A549 (cell line): Measurements from ENCODE around the gene DMRTC2. TPM values are rescaled to one million over a fixed set of nuclear protein-coding genes. Genes with fewer than 3 reads are reported as not detected.

Experiments used
- ATAC-seq, 2 experiments: fragments of 200-7000 bp in 1 of 2; fragments of >200 bp in 1 of 2; cut with Nextera tagmentation in 1 of 2; cut with Tn5 transposase in 1 of 2; 3 replicates each; pipeline versions ENCODE4 v1.8.0 to v1.9.1; 2018 to 2020; ENCODE audit warnings: mild to moderate bottlenecking in 1 of 2, moderate library complexity in 1 of 2
- CTCF ChIA-PET: fragments of 300-600 bp; sonication (Branson Sonifier 250); formaldehyde crosslinking; extraction: SDS; loops from one replicate; lab custom pipeline; 2021; ENCODE audit warnings: antibody characterized with exemption, inconsistent platforms; lab: Yijun Ruan, JAX
- POLR2A ChIA-PET: fragments of 350-600 bp; formaldehyde crosslinking; extraction: SDS; loops from one replicate; lab custom pipeline; 2021; ENCODE audit warnings: antibody characterized with exemption, inconsistent platforms; lab: Yijun Ruan, JAX
- DNase-seq, 2 experiments: peaks; one replicate each; pipeline versions ENCODE4 v3.0.0 to v3.0.0-alpha.2; 2011 to 2016; ENCODE audit warnings: low read depth in 1 of 2, low spot score in 1 of 2
- FAIRE-seq: peaks from 2 replicates; lab custom pipeline; 2011; peaks lifted over from hg19 to GRCh38; lab: Jason Lieb, UNC
- H3K27ac ChIP-seq, 2 experiments: fragments of >200 bp; sonication (Bioruptor Twin); formaldehyde crosslinking; 3 replicates each; pipeline ENCODE4 v1.5.1; 2016 to 2017
- H3K4me1 ChIP-seq: fragments of >200 bp; sonication (Bioruptor Twin); formaldehyde crosslinking; 3 replicates; pipeline ENCODE4 v1.6.1; 2016
- H3K4me2 ChIP-seq: fragments of >200 bp; sonication (Bioruptor Twin); formaldehyde crosslinking; 3 replicates; pipeline ENCODE4 v1.6.1; 2016
- H3K4me3 ChIP-seq: fragments of >200 bp; sonication (Bioruptor Twin); formaldehyde crosslinking; 3 replicates; pipeline ENCODE4 v1.5.1; 2016
- H3K9me3 ChIP-seq: fragments of >200 bp; sonication (Bioruptor Twin); formaldehyde crosslinking; 3 replicates; pipeline ENCODE4 v1.6.1; 2016
- EHMT2 ChIP-seq: fragments of 200-600 bp; sonication (generic); IDR thresholded peaks from 2 replicates; pipeline ENCODE4 v1.6.1; 2016; ENCODE audit warnings: antibody characterized with exemption, low read depth, mild to moderate bottlenecking, moderate library complexity
- ESRRA ChIP-seq: fragments of 150-350 bp; IDR thresholded peaks from 2 replicates; pipeline ENCODE4 v1.6.1; 2014; ENCODE audit warnings: mild to moderate bottlenecking, low read length, borderline replicate concordance
- FOSB ChIP-seq: fragments of 250-450 bp; sonication (Bioruptor Pico); IDR thresholded peaks from 2 replicates; pipeline ENCODE4 v1.5.0; 2020; ENCODE audit warnings: mild to moderate bottlenecking, moderate library complexity
- FOXS1 ChIP-seq: fragments of 250-450 bp; sonication (Bioruptor Pico); IDR thresholded peaks from 2 replicates; pipeline ENCODE4 v1.5.0; 2020; ENCODE audit warnings: mild to moderate bottlenecking, moderate library complexity
- HDAC2 ChIP-seq: fragments of 200-600 bp; sonication (generic); IDR thresholded peaks from 2 replicates; pipeline ENCODE4 v1.6.1; 2016
- HOXA7 ChIP-seq: fragments of 250-450 bp; sonication (Bioruptor Pico); IDR thresholded peaks from 2 replicates; pipeline ENCODE4 v1.5.0; 2020; ENCODE audit warnings: mild to moderate bottlenecking, moderate library complexity
- JUNB ChIP-seq: fragments of >200 bp; sonication (Bioruptor Twin); formaldehyde crosslinking; IDR thresholded peaks from 2 replicates; pipeline ENCODE4 v1.6.1; 2016
- NFE2L2 ChIP-seq: fragments of 150-350 bp; conservative IDR thresholded peaks from 2 replicates; pipeline ENCODE4 v1.6.1; 2014; ENCODE audit warnings: low read length
- PHF8 ChIP-seq: fragments of 200-600 bp; sonication (generic); IDR thresholded peaks from 2 replicates; pipeline ENCODE4 v1.6.1; 2016; ENCODE audit warnings: low read depth, mild to moderate bottlenecking, antibody characterized with exemption, moderate library complexity, borderline replicate concordance
- POLR2AphosphoS2 ChIP-seq: conservative IDR thresholded peaks from 2 replicates; pipeline ENCODE4 v1.6.1; 2012; ENCODE audit warnings: low read length, improper control_type of control experiment, inconsistent platforms
- RARB ChIP-seq: fragments of 250-450 bp; sonication (Bioruptor Pico); IDR thresholded peaks from 2 replicates; pipeline ENCODE4 v1.8.0; 2021; ENCODE audit warnings: mild to moderate bottlenecking, moderate library complexity
- RNF2 ChIP-seq: fragments of 200-600 bp; sonication (generic); IDR thresholded peaks from 2 replicates; pipeline ENCODE4 v1.6.1; 2016; ENCODE audit warnings: low read depth, mild to moderate bottlenecking, antibody characterized with exemption, moderate library complexity, borderline replicate concordance
- TFCP2L1 ChIP-seq: fragments of 250-450 bp; sonication (Bioruptor Pico); IDR thresholded peaks from 2 replicates; pipeline ENCODE4 v1.5.0; 2021; ENCODE audit warnings: mild to moderate bottlenecking
- TP53 ChIP-seq: fragments of 250-450 bp; sonication (Bioruptor Pico); IDR thresholded peaks from 2 replicates; pipeline ENCODE4 v1.5.0; 2021; ENCODE audit warnings: mild to moderate bottlenecking, moderate library complexity
- WGBS: methylation state at CpG from one replicate; pipeline ENCODE4 v1.1.6; 2017; ENCODE audit errors: missing lambda C conversion rate; 5-methylcytosine and 5-hydroxymethylcytosine counted together
- polyA plus RNA-seq, 4 experiments: library from polyadenylated mRNA; depleted of rRNA in 3 of 4; stranded (reverse); fragments of >200 nt; fragmentation: RNase III in 1 of 4; extraction: RNeasy Plus Mini Kit Qiagen cat#74134 plus additional on column Dnase treatment in 1 of 4; gene quantifications; 2 replicates in 3 of 4; 3 replicates in 1 of 4; pipeline ENCODE4 v1.2.3, GENCODE V29; 2011 to 2017
- TF ChIP-seq, protein P1 (sequence below): fragments of >200 bp; sonication (Bioruptor Twin); formaldehyde crosslinking; IDR thresholded peaks from 2 replicates; pipeline ENCODE4 v1.6.1; 2016
- TF ChIP-seq, protein P2 (sequence below): fragments of 200-600 bp; sonication (generic); IDR thresholded peaks from 2 replicates; pipeline ENCODE4 v1.6.1; 2016; ENCODE audit warnings: antibody characterized with exemption, mild to moderate bottlenecking, moderate library complexity

DMRTC2 gene
- polyA plus RNA-seq, 2 of the 4 experiments (the other 2 are of a cell fraction), result not detected

DNA sequence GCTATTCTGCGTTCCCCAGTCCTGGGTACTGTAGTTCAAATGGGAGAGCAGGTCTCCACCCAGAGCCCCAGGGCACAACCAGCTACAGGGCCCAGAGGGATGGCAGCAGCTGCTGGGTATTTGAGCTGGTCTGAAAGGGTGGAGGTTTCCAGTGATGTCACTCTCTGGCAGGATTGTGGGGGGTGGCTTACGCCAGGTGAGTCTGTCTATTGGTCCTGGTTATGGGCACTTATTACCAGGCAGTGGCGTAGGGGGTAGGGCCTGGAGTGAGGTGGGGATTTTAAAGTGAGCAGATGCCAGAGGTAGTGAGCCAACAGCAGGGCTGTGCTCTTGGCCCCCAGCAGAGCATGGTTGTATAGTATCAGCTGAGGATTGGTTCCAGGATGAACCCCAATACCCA lies 21.4 kb downstream of the DMRTC2 start:
- Histone ChIP-seq H3K27ac (peak overlapping the region in 1 of 2 experiments; percentile 25; a peak in 2 of 6 replicates), H3K4me2 (peak overlapping the region; percentile 37), H3K4me1 (peaks cover 91% of the 10 kb centered on the region), H3K9me3 (no peaks in the 10 kb centered on the region)
- CTCF ChIA-PET, result interaction anchor here (0.6 to 1.7 kb wide), 4 partner anchors 27 to 260 kb away, joined by 3 to 8 read pairs (median 3); no protein-coding TSS in a partner anchor
- FAIRE-seq, result no peak
- WGBS, result 98% methylated on average over 3 of the region's 3 CpGs
- ATAC-seq, result peak in 1 of 2 experiments; percentile 1; a peak in 3 of 6 replicates
- POLR2A ChIA-PET, result interaction anchor here (1.3 to 4.2 kb wide), 2 partner anchors 18 to 77 kb away, joined by 4 to 23 read pairs; no protein-coding TSS in a partner anchor
- TF ChIP-seq HOXA7, result peak; percentile 29; the same call in 1 of the 2 replicates
- TF ChIP-seq FOXS1 (CRISPR knock-in tag), result no peak
- TF ChIP-seq TP53, result no peak
- peak; percentile 86 for TF ChIP-seq POLR2AphosphoS2
- no peak for TF ChIP-seq RNF2
- TF ChIP-seq RARB (CRISPR knock-in tag), result peak; percentile 75
- peak; percentile 76; the same call in 1 of the 2 replicates for TF ChIP-seq TFCP2L1 (CRISPR knock-in tag)
- TF ChIP-seq, protein P1, sequence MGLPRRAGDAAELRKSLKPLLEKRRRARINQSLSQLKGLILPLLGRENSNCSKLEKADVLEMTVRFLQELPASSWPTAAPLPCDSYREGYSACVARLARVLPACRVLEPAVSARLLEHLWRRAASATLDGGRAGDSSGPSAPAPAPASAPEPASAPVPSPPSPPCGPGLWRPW, result no peak
- no peak; the same call in 1 of the 2 replicates for TF ChIP-seq FOSB (CRISPR knock-in tag)
- TF ChIP-seq, all 56 proteins: peak for 4
- no peak for DNase-seq
- no peak overlapping the region for H3K4me3 ChIP-seq

DNA sequence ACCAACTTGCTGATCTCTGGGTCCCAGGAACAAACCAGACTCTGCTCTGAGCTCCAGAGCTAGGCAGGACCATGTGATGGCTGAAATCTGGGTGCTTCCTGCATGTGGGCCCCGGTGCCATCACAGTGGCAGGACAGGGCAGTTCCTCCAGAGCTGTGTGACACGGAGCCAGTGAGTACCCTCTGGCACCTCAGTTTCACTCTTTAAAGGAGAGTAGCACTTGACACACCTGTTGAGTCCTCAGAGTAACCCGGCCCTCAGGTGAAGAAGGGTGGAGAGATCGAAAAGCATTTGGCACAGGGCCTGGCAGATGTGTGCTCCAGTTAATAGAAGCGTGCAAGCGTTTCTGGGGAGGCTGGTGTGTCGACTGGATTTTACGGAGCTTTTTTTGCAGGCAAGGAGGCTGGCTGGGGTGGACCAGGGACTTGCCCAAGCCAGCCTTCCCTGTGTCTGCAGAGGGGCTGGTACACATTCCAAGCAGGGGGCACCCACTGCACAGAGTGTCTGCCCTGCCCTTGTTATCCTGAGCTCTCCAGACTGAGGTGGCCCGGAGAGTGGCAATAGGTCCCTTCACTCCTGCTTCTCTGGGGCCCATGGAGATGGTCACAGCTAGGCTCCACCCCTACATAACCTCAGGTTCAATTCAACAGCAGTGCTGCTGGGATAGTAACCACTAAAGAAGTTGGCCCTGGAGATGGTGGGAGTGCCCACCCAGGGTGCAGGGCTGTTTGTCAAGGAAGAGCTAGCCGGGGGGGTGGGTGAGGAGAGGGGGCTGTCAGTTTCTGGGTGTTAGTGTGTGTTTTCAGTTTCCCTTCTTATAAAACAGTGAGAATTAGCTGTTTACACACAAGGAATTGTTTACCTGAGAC lies 23.5 kb downstream of the DMRTC2 start:
- ATAC-seq (peak in 1 of 2 experiments; percentile 1; a peak in 3 of 6 replicates), FAIRE-seq (no peak), DNase-seq (no peak)
- TF ChIP-seq NFE2L2 (no peak), HDAC2 (no peak), PHF8 (no peak), HOXA7 (peak; percentile 42; the same call in 1 of the 2 replicates), EHMT2 (no peak), TFCP2L1 (CRISPR knock-in tag) (0 out of 2 replicates have a peak, but pooled peaks have one; percentile 38), POLR2AphosphoS2 (no peak)
- TF ChIP-seq, protein P2, sequence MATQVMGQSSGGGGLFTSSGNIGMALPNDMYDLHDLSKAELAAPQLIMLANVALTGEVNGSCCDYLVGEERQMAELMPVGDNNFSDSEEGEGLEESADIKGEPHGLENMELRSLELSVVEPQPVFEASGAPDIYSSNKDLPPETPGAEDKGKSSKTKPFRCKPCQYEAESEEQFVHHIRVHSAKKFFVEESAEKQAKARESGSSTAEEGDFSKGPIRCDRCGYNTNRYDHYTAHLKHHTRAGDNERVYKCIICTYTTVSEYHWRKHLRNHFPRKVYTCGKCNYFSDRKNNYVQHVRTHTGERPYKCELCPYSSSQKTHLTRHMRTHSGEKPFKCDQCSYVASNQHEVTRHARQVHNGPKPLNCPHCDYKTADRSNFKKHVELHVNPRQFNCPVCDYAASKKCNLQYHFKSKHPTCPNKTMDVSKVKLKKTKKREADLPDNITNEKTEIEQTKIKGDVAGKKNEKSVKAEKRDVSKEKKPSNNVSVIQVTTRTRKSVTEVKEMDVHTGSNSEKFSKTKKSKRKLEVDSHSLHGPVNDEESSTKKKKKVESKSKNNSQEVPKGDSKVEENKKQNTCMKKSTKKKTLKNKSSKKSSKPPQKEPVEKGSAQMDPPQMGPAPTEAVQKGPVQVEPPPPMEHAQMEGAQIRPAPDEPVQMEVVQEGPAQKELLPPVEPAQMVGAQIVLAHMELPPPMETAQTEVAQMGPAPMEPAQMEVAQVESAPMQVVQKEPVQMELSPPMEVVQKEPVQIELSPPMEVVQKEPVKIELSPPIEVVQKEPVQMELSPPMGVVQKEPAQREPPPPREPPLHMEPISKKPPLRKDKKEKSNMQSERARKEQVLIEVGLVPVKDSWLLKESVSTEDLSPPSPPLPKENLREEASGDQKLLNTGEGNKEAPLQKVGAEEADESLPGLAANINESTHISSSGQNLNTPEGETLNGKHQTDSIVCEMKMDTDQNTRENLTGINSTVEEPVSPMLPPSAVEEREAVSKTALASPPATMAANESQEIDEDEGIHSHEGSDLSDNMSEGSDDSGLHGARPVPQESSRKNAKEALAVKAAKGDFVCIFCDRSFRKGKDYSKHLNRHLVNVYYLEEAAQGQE, result no peak
- Histone ChIP-seq H3K27ac (peak overlapping the region in 1 of 2 experiments; percentile 21; a peak in 3 of 6 replicates), H3K4me2 (peak overlapping the region; percentile 37; the same call in 2 of the 3 replicates), H3K9me3 (no peaks in the 10 kb centered on the region), H3K4me1 (peaks cover 70% of the 10 kb centered on the region), H3K4me3 (no peak overlapping the region)
- 82% methylated on average over 10 of the region's 10 CpGs for WGBS
- ChIA-PET POLR2A (interaction anchor here (0.6 to 1.8 kb wide), 4 partner anchors 8 to 96 kb away, joined by 3 to 25 read pairs (median 6); partner anchors contain the start of gene RPS19), CTCF (interaction anchor here (1.2 to 7.0 kb wide), 6 partner anchors 9 to 167 kb away, joined by 3 to 77 read pairs (median 6); partner anchors contain the start of gene RPS19)

DNA sequence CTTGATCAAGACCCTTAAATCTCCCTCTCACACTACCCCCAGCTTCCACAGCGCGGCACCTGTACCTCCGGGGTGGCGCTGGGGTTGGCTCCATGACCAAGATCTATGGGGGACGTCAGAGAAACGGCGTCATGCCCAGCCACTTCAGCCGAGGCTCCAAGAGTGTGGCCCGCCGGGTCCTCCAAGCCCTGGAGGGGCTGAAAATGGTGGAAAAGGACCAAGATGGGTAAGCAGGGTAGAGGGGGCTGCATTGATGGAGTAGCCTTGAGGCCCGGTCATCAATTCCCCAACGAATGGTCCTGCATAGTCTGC lies 24.1 kb downstream of the DMRTC2 start:
- TF ChIP-seq JUNB (no peak), ESRRA (no peak)
- TF ChIP-seq, all 56 proteins: peak for 0

More for the DNA sequence above, 24.1 kb downstream of the DMRTC2 start:
- WGBS, result 92% methylated on average over 12 of the region's 12 CpGs
- Histone ChIP-seq H3K27ac (no peak overlapping the region), H3K4me1 (peaks cover 64% of the 10 kb centered on the region), H3K9me3 (no peaks in the 10 kb centered on the region), H3K4me3 (no peak overlapping the region), H3K4me2 (no peak overlapping the region)
- DNase-seq (no peak), FAIRE-seq (no peak), ATAC-seq (no peak)
- CTCF ChIA-PET, result interaction anchor here (1.3 to 7.0 kb wide), 3 partner anchors 9 to 166 kb away, joined by 6 to 77 read pairs (median 7); partner anchors contain the start of gene RPS19
- POLR2A ChIA-PET, result interaction anchor here (0.6 to 1.8 kb wide), 4 partner anchors 9 to 96 kb away, joined by 3 to 25 read pairs (median 6); partner anchors contain the start of gene RPS19
